GM12878 (cell line): Measurements from ENCODE around the gene BCR. TPM values are rescaled to one million over a fixed set of nuclear protein-coding genes. Genes with fewer than 3 reads are reported as not detected.
"Not testable (repeated sequence)": the region's sequence is repeated elsewhere in the genome, so short reads cannot be mapped to it uniquely, and the experiment has no call there.

Source experiments
- ATAC-seq: fragments of 200-7000 bp; cut with Tn5 transposase; 3 replicates; pipeline ENCODE4 v1.9.1; 2020; ENCODE audit warnings: mild to moderate bottlenecking, moderate library complexity
- BruUV-seq: library from RNA; stranded (reverse); fragments of 400-500 nt; replicated peaks from 2 replicates; lab custom pipeline; 2021; lab: Mats Ljungman, UMichigan
- CTCF ChIA-PET: fragments of 300-600 bp; sonication (Branson Sonifier 250); formaldehyde crosslinking; extraction: SDS; loops from one replicate; lab custom pipeline; 2021; ENCODE audit warnings: inconsistent platforms; lab: Yijun Ruan, JAX
- POLR2A ChIA-PET: fragments of 350-600 bp; formaldehyde crosslinking; extraction: SDS; loops from one replicate; lab custom pipeline; 2021; ENCODE audit warnings: inconsistent platforms; lab: Charles Lee
- RAD21 ChIA-PET: fragments of 300-600 bp; sonication (Branson Sonifier 250); formaldehyde crosslinking; loops from one replicate; lab custom pipeline; 2023; ENCODE audit warnings: antibody characterized with exemption; ENCODE audit not compliant: unreplicated experiment; lab: Charles Lee
- SMC1A ChIA-PET: fragments of 300-600 bp; sonication (Branson Sonifier 250); formaldehyde crosslinking; loops from one replicate; lab custom pipeline; 2023; ENCODE audit not compliant: unreplicated experiment, uncharacterized antibody; lab: Charles Lee
- DNase-seq: peaks from one replicate; pipeline ENCODE4 v3.0.0-alpha.2; 2011; ENCODE audit warnings: low read depth, low spot score
- FAIRE-seq: peaks from 3 replicates; lab custom pipeline; 2011; peaks lifted over from hg19 to GRCh38; lab: Jason Lieb, UNC
- H2AFZ ChIP-seq: 2 replicates; pipeline ENCODE4 v1.6.0; 2011; ENCODE audit warnings: low read depth, low read length, control low read depth; ENCODE audit not compliant: control insufficient read depth
- H3K27ac ChIP-seq: 2 replicates; pipeline ENCODE4 v1.5.1; 2011; ENCODE audit warnings: control low read depth; ENCODE audit not compliant: control insufficient read depth, insufficient read depth
- H3K27me3 ChIP-seq, 2 experiments: replicated peaks in 1 of 2; 2 replicates each; pipeline versions ENCODE4 v1.6.0 to v1.6.1; 2011; ENCODE audit warnings: low read length in 1 of 2; ENCODE audit not compliant: control insufficient read depth in 2 of 2, insufficient read depth in 2 of 2
- H3K36me3 ChIP-seq, 2 experiments: 2 replicates each; pipeline ENCODE4 v1.5.1; 2011; ENCODE audit warnings: low read length in 1 of 2; ENCODE audit not compliant: control insufficient read depth in 2 of 2, insufficient read depth in 2 of 2
- H3K4me1 ChIP-seq: 2 replicates; pipeline ENCODE4 v1.6.1; 2011; ENCODE audit warnings: mild to moderate bottlenecking, low read length, moderate library complexity, mixed read lengths; ENCODE audit not compliant: control insufficient read depth, insufficient read depth
- H3K4me2 ChIP-seq: 2 replicates; pipeline ENCODE4 v1.6.0; 2011; ENCODE audit warnings: control low read depth; ENCODE audit not compliant: control insufficient read depth, insufficient read depth
- H3K4me3 ChIP-seq: fragments of 200-600 bp; sonication (generic); 2 replicates; pipeline ENCODE4 v1.5.1; 2016
- H3K79me2 ChIP-seq: 2 replicates; pipeline ENCODE4 v1.6.0; 2011; ENCODE audit warnings: low read length; ENCODE audit not compliant: control insufficient read depth, insufficient read depth
- H3K9ac ChIP-seq: 2 replicates; pipeline ENCODE4 v1.8.0; 2011; ENCODE audit warnings: low read length, control low read depth, mixed read lengths; ENCODE audit not compliant: control insufficient read depth, insufficient read depth
- H3K9me3 ChIP-seq: replicated peaks from 3 replicates; pipeline ENCODE4 v1.5.1; 2011; ENCODE audit warnings: mild to moderate bottlenecking, low read length; ENCODE audit not compliant: control insufficient read depth, insufficient read depth
- H4K20me1 ChIP-seq: 2 replicates; pipeline ENCODE4 v1.6.0; 2011; ENCODE audit not compliant: control insufficient read depth, insufficient read depth
- WGBS: methylation state at CpG from one replicate; pipeline ENCODE4 v1.1.6; 2016; ENCODE audit warnings: low lambda C conversion rate; ENCODE audit not compliant: insufficient replicate concordance, insufficient coverage; ENCODE audit errors: missing lambda C conversion rate; 5-methylcytosine and 5-hydroxymethylcytosine counted together
- in situ Hi-C: fragments of 300-500 bp; cut with MboI; formaldehyde crosslinking; loops from 9 replicates; pipeline ENCODE4 v1.14.3; 2018; ENCODE audit warnings: mixed read lengths
- intact Hi-C: fragments of 100-400 bp; cut with micrococcal nuclease; formaldehyde crosslinking; loops from one replicate; pipeline ENCODE4 v1.14.2; 2022; ENCODE audit not compliant: unreplicated experiment
- polyA plus RNA-seq, 11 experiments: library from polyadenylated mRNA; depleted of rRNA in 4 of 11; unstranded in 6 of 11; stranded (reverse) in 5 of 11; fragments of >200 nt; fragmentation: Nextera tagmentation in 4 of 11; fragmentation: Illumina TruSeq in 1 of 11; extraction: Ambion mirVana in 4 of 11; extraction: Trizol in 1 of 11; gene quantifications; 1 replicate in 1 of 11; 2 replicates in 10 of 11; pipeline versions ENCODE4 v1.2.1 to v1.2.3, GENCODE V29; 2011 to 2016; ENCODE audit warnings: inconsistent platforms in 2 of 11, missing spikeins in 2 of 11, low read depth in 1 of 11
- total RNA-seq, 4 experiments: library from RNA; depleted of rRNA in 3 of 4; stranded (reverse); fragments of >200 nt in 3 of 4; fragmentation: Illumina TruSeq in 1 of 4; extraction: Trizol in 1 of 4; gene quantifications; 2 replicates each; pipeline versions ENCODE4 v1.2.1 to v1.2.3, GENCODE V29; 2013 to 2021

Gene BCR
- total and polyA plus RNA-seq, 10 of the 15 experiments (the other 5 are each of a cell fraction or from before 2014, with no cell fraction given) = 1.7 to 64.7 (median 18.4) TPM

GRCh38 chr22:23318316-23318715 is 138.0 kb downstream of the BCR start:
- H3K4me1 ChIP-seq, H3K36me3 ChIP-seq, H3K79me2 ChIP-seq, H3K9ac ChIP-seq, H3K27ac ChIP-seq, H3K4me3 ChIP-seq, in situ Hi-C loops, H3K4me2 ChIP-seq, FAIRE-seq, H4K20me1 ChIP-seq, H2AFZ ChIP-seq, ATAC-seq, H3K9me3 ChIP-seq, RAD21 ChIA-PET, H3K27me3 ChIP-seq, DNase-seq, CTCF ChIA-PET, SMC1A ChIA-PET, BruUV-seq, POLR2A ChIA-PET: not testable (repeated sequence)
- 86% methylated on average over 8 of the region's 9 CpGs for WGBS
- intact Hi-C loops = loop anchor here (10.0 kb wide), 1 partner anchor 216 kb away; no protein-coding TSS in a partner anchor

- H3K79me2 ChIP-seq, POLR2A ChIA-PET, H3K36me3 ChIP-seq, ATAC-seq, H3K27me3 ChIP-seq, H3K4me2 ChIP-seq, SMC1A ChIA-PET, H3K27ac ChIP-seq, H3K4me1 ChIP-seq, H4K20me1 ChIP-seq, H2AFZ ChIP-seq, DNase-seq, H3K4me3 ChIP-seq, BruUV-seq, H3K9me3 ChIP-seq, FAIRE-seq, H3K9ac ChIP-seq: not testable (repeated sequence)
- intact Hi-C loops (loop anchor here (5.0 kb wide), 1 partner anchor 55 kb away; no protein-coding TSS in a partner anchor), in situ Hi-C loops (loop anchor here (5.0 kb wide), 1 partner anchor 55 kb away; no protein-coding TSS in a partner anchor)
- ChIA-PET CTCF (interaction anchor here (0.8 to 3.0 kb wide), 4 partner anchors 54 to 87 kb away, joined by 3 to 12 read pairs (median 6); no protein-coding TSS in a partner anchor), RAD21 (interaction anchor here (1.3 kb wide), 1 partner anchor 54 kb away, joined by 3 read pairs; no protein-coding TSS in a partner anchor)
- 58% methylated on average over 19 of the region's 19 CpGs for WGBS
These were observed 142.3 kb downstream of the BCR start for GRCh38 chr22:23322497-23323080.
